Type B pancreatic cell (in vitro differentiated cells): ENCODE results near the gene SERP2. TPM values are rescaled to one million over a fixed set of nuclear protein-coding genes. Genes with fewer than 3 reads are reported as not detected.

ENCODE experiments used
- DNase-seq: peaks from one replicate; pipeline ENCODE4 v3.0.0; 2021; ENCODE audit warnings: mixed read lengths; ENCODE audit not compliant: unreplicated experiment; ENCODE audit errors: extremely low spot score
- H3K27ac Mint-ChIP-seq: 2 replicates; pipeline ENCODE4 v1.8.0; 2021; ENCODE audit warnings: mild to moderate bottlenecking, mixed read lengths
- H3K27me3 Mint-ChIP-seq: 2 replicates; pipeline ENCODE4 v1.8.0; 2021; ENCODE audit warnings: mixed read lengths
- H3K36me3 Mint-ChIP-seq: 2 replicates; pipeline ENCODE4 v1.8.0; 2021; ENCODE audit warnings: mixed read lengths
- H3K4me1 Mint-ChIP-seq: one replicate; pipeline ENCODE4 v1.8.0; 2021; ENCODE audit warnings: mixed read lengths; ENCODE audit not compliant: unreplicated experiment
- H3K4me3 Mint-ChIP-seq: 2 replicates; pipeline ENCODE4 v1.8.0; 2021; ENCODE audit warnings: mild to moderate bottlenecking, mixed read lengths
- H3K9me3 Mint-ChIP-seq: 2 replicates; pipeline ENCODE4 v1.8.0; 2021; ENCODE audit warnings: mixed read lengths
- total RNA-seq: library from RNA; stranded (reverse); gene quantifications from 2 replicates; pipeline ENCODE4 v1.2.1, GENCODE V29; 2021; ENCODE audit warnings: low replicate concordance
- TF ChIP-seq, protein P1 (sequence below): fragments of 200-600 bp; sonication (generic); conservative IDR thresholded peaks from 2 replicates; pipeline ENCODE4 v1.5.0; 2021; ENCODE audit warnings: antibody characterized with exemption, mild to moderate bottlenecking

SERP2 gene
- total RNA-seq, 1 donor from 2014 or later: 6.1 TPM

DNA sequence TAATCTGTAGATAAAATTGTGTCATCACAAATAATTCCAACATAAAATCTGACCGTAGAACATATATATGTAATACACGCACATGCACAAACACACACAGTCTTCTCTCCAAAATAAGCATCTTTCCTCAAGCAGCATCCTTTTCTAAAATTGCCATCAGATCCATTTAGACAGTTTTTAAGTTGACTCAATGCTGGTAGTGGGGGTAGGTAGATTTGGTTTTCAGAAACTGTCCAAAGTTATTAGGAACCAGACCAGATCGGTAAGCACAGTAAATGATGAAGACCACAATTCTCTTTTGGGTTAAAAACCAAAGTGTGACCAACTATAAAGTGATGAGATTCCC is 64.6 kb downstream of the SERP2 start:
- Mint-ChIP-seq H3K36me3 (peaks cover 23% of the 10 kb centered on the region), H3K4me3 (peak overlapping the region; percentile 96), H3K9me3 (no peaks in the 10 kb centered on the region), H3K27ac (peak overlapping the region; percentile 99), H3K4me1 (peaks cover 38% of the 10 kb centered on the region), H3K27me3 (no peaks in the 10 kb centered on the region)
- TF ChIP-seq, protein P1, sequence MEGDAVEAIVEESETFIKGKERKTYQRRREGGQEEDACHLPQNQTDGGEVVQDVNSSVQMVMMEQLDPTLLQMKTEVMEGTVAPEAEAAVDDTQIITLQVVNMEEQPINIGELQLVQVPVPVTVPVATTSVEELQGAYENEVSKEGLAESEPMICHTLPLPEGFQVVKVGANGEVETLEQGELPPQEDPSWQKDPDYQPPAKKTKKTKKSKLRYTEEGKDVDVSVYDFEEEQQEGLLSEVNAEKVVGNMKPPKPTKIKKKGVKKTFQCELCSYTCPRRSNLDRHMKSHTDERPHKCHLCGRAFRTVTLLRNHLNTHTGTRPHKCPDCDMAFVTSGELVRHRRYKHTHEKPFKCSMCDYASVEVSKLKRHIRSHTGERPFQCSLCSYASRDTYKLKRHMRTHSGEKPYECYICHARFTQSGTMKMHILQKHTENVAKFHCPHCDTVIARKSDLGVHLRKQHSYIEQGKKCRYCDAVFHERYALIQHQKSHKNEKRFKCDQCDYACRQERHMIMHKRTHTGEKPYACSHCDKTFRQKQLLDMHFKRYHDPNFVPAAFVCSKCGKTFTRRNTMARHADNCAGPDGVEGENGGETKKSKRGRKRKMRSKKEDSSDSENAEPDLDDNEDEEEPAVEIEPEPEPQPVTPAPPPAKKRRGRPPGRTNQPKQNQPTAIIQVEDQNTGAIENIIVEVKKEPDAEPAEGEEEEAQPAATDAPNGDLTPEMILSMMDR: peak; percentile 11
- DNase-seq: no peak

- Mint-ChIP-seq H3K27ac (no peak overlapping the region), H3K4me3 (no peak overlapping the region), H3K4me1 (peaks cover 27% of the 10 kb centered on the region), H3K27me3 (no peaks in the 10 kb centered on the region), H3K9me3 (no peaks in the 10 kb centered on the region), H3K36me3 (peaks cover 10% of the 10 kb centered on the region)
- TF ChIP-seq, protein P1: no peak
- DNase-seq: no peak
These were observed 65.9 kb downstream of the SERP2 start for GRCh38 chr13:44439452-44440024.

- Mint-ChIP-seq H3K36me3 (peaks cover 10% of the 10 kb centered on the region), H3K4me1 (peaks cover 23% of the 10 kb centered on the region), H3K4me3 (no peak overlapping the region), H3K27ac (no peak overlapping the region), H3K9me3 (no peaks in the 10 kb centered on the region), H3K27me3 (no peaks in the 10 kb centered on the region)
- TF ChIP-seq, protein P1: no peak
- DNase-seq: no peak
These were observed 66.5 kb downstream of the SERP2 start for GRCh38 chr13:44440046-44440608.

Other genes with a start within 250 kb of the SERP2 start
- 83.6 and 132 TPM in 2 replicates for gene TSC22D1, start 202.5 kb downstream of the SERP2 start, total RNA-seq